PFSK-1 (cell line): ENCODE data around the gene DUSP16.

Experiments used
- FOXP2 ChIP-seq: optimal IDR thresholded peaks from 2 replicates; pipeline ENCODE3; 2011; ENCODE audit warnings: borderline replicate concordance, control low read depth, inconsistent platforms; ENCODE audit not compliant: insufficient read depth; ENCODE audit errors: extremely low read length, extremely low read depth
- POLR2AphosphoS5 ChIP-seq: IDR thresholded peaks from 2 replicates; pipeline ENCODE4 v1.6.1; 2012; ENCODE audit warnings: low read depth, mild to moderate bottlenecking, control low read depth, low read length, moderate library complexity
- SIN3A ChIP-seq: IDR thresholded peaks from 2 replicates; pipeline ENCODE4 v1.6.1; 2012; ENCODE audit warnings: mild to moderate bottlenecking, low read length, moderate library complexity, borderline replicate concordance; ENCODE audit not compliant: insufficient read depth
- TAF1 ChIP-seq: IDR thresholded peaks from 2 replicates; pipeline ENCODE4 v1.6.1; 2012; ENCODE audit warnings: low read length, control low read depth, borderline replicate concordance; ENCODE audit not compliant: insufficient read depth
- TF ChIP-seq, protein P1 (sequence below), 2 experiments: IDR thresholded peaks; 2 replicates each; pipeline versions ENCODE4 v1.6.1 to v1.8.0; 2011 to 2012; ENCODE audit warnings: low read depth in 2 of 2, low read length in 2 of 2, control low read depth in 1 of 2, inconsistent platforms in 1 of 2, mild to moderate bottlenecking in 1 of 2, moderate library complexity in 1 of 2; ENCODE audit not compliant: insufficient read depth in 1 of 2

Gene DUSP16

GRCh38 chr12:12563290-12563928 is 746 bp upstream of the DUSP16 start:
- TF ChIP-seq, protein P1, sequence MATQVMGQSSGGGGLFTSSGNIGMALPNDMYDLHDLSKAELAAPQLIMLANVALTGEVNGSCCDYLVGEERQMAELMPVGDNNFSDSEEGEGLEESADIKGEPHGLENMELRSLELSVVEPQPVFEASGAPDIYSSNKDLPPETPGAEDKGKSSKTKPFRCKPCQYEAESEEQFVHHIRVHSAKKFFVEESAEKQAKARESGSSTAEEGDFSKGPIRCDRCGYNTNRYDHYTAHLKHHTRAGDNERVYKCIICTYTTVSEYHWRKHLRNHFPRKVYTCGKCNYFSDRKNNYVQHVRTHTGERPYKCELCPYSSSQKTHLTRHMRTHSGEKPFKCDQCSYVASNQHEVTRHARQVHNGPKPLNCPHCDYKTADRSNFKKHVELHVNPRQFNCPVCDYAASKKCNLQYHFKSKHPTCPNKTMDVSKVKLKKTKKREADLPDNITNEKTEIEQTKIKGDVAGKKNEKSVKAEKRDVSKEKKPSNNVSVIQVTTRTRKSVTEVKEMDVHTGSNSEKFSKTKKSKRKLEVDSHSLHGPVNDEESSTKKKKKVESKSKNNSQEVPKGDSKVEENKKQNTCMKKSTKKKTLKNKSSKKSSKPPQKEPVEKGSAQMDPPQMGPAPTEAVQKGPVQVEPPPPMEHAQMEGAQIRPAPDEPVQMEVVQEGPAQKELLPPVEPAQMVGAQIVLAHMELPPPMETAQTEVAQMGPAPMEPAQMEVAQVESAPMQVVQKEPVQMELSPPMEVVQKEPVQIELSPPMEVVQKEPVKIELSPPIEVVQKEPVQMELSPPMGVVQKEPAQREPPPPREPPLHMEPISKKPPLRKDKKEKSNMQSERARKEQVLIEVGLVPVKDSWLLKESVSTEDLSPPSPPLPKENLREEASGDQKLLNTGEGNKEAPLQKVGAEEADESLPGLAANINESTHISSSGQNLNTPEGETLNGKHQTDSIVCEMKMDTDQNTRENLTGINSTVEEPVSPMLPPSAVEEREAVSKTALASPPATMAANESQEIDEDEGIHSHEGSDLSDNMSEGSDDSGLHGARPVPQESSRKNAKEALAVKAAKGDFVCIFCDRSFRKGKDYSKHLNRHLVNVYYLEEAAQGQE (IDR thresholded peaks at IDR 0.05; ENCODE audit: insufficient read depth in 1 of 2, low read depth in 2 of 2, low read length in 2 of 2): no peak
- TF ChIP-seq FOXP2: no peak
- no peak for TF ChIP-seq TAF1
- no peak for TF ChIP-seq POLR2AphosphoS5
- TF ChIP-seq SIN3A: no peak

DNA sequence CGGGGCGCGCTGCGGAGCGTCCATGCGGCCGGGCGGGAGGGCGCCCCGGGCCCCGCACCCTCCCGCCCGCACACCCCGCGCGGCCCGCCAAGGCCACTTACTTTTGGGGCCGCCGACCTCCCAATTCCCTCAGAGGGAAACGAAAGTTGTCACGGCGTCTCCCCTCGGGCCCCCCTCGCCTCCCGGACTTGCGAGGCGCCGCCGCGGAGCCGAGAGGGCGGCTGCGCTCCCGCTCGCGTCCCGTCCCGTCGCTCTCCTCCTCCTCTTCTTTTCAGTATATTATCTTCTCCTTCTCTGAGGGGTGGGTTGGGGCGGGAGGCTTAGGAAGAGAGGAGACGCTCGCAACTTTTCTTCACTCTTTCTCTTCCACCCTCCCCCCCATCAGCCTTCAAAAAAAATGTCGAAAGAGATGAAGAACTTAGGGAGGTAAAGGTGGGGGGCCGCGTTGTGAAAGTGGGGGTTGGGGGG is 613 bp downstream of the DUSP16 start:
- TF ChIP-seq TAF1 (no peak; the same call in 1 of the 2 replicates), POLR2AphosphoS5 (0 out of 2 replicates have a peak, but pooled peaks have one; percentile 16), SIN3A (no peak)
- TF ChIP-seq, protein P1 (IDR thresholded peaks at IDR 0.05; ENCODE audit: insufficient read depth in 1 of 2, low read depth in 2 of 2, low read length in 2 of 2): no peak

DNA sequence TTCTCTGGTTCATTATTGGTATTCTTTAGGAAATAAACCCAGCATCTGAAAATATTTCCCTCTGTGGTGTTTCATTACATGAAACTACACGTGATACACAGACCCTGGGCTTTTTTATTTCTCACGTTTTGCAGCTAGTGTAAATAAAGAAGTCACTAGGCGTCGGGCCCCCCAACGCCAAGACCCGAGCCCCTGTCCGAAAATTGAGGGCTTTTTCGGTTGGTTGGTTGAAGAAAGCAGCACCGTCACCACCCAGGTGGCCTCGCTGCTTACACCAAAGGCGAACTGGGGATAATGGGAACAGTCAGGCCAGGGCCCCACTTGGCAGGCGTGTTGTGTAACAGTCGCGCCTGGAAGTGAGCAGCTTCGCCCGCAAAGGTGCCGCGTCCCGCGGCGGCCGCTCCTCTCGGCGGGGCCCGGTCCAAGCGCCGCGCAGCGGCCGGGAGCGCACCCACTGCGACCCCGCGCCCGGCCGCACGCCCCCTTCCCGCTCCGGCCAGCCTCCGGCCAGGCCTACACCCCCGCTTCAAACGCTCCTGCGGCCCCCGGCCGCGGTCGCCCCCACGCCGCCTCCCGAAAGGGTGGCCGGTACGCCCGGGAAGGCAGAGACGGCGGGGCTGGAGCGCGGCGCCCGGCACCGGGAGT is 1.2 kb downstream of the DUSP16 start:
- TF ChIP-seq TAF1 (0 out of 2 replicates have a peak, but pooled peaks have one; percentile 35), SIN3A (no peak), FOXP2 (no peak)

DNA sequence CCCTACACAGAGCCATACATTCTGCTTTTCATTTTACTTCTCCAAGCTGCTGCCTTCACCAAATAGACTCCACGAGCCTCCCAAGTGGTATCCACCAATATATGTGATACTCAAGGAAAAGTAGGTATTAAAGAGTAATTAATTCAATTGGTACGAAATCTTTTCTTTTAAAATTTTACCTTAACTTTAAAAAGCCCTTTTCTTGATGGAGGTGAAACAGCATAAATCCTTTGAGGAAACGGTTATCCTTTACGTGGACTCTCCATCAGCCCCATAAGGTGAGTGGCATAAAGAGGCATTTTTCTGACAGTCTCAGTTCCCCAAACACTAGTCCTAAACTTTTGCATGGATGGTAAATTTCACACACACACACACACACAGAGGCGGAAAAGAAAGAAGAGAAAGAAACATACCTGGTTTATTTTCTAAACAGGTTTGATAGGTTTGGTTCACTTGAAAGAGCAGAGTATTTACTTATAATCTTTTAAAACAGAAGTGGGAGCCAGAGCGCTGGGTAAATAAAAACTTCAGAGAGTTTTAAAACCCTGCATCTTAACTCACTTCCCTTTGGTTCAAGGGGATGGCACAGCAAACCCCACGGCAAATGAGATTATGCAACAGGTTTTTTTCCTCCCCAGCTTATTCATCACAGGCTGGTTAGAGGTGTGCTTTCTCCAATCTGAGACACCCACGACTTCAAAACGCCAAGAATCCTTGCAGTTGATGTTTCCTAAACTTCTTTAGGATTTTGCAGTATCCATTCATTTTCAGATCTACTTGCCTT is 1.9 kb downstream of the DUSP16 start:
- TF ChIP-seq TAF1 (no peak), SIN3A (0 out of 2 replicates have a peak, but pooled peaks have one; percentile 17), POLR2AphosphoS5 (no peak; the same call in 1 of the 2 replicates)

GRCh38 chr12:12559719-12560296 is 2.9 kb downstream of the DUSP16 start:
- TF ChIP-seq TAF1 (no peak), POLR2AphosphoS5 (no peak)

- TF ChIP-seq, protein P1 (IDR thresholded peaks at IDR 0.05; ENCODE audit: insufficient read depth in 1 of 2, low read depth in 2 of 2, low read length in 2 of 2): no peak
- TF ChIP-seq POLR2AphosphoS5 (no peak), SIN3A (no peak), FOXP2 (no peak), TAF1 (no peak)
Observed at GRCh38 chr12:12558291-12558690, 4.4 kb downstream of the DUSP16 start.
